ENCODE results near the gene SPHK2.
A peak's percentile ranks its signal among the peaks of the same experiment; 100 is the strongest.
"Not testable (repeated sequence)": the region's sequence is repeated elsewhere in the genome, so short reads cannot be mapped to it uniquely, and the experiment has no call there.

SPHK2 gene

DNA sequence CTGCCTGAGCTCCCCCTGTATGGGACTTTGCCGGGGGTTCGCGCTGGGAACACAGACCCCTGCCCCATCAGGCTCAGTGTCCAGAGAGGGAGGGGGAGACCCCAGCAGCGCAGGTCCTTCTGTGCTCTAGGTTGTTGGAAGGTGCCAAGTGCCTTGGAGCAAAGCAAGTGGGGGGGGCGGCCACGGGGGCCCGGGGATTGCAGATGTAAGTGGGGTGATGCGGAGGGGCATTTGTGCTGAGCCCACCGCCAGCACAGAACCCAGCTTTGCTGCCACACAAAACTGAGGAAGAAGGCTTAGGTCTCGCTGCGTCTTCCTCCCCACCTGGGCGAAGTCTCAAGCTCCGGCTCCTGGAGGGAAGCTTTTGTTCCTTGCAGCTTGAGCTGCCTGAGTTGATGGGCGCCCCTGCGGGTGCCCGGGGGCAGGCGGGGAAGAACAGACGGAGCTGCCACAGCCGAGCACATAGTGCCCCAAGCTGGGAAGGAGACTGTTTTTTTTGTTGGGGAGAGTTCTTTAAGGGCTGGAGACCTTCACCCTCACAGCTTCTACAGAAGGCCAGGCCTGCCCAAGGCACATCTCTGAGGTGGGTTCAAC lies 55.0 kb downstream of the SPHK2 start:
- FAIRE-seq (no peak), DNase-seq (ENCODE audit: insufficient read length, low spot score) (no peak)
- TF ChIP-seq TAF1 (IDR thresholded peaks at IDR 0.05; ENCODE audit: low read depth, low read length) (no peak), POLR2A (IDR thresholded peaks at IDR 0.05; ENCODE audit: low read depth, low read length) (no peak), POU2F2 (IDR thresholded peaks at IDR 0.05; ENCODE audit: low read depth, low read length) (no peak), SPI1 (IDR thresholded peaks at IDR 0.05; ENCODE audit: low read depth, low read length) (no peak), PAX5 (IDR thresholded peaks at IDR 0.05; ENCODE audit: insufficient read depth, low read length, severe bottlenecking) (no peak), POLR2AphosphoS5 (IDR thresholded peaks at IDR 0.05; ENCODE audit: low read depth, low read length) (no peak)

GRCh38 chr19:48674921-48675824 lies 55.9 kb downstream of the SPHK2 start:
- FAIRE-seq (peak; percentile 82), DNase-seq (ENCODE audit: insufficient read length, low spot score) (peak; percentile 96)
- TF ChIP-seq PAX5 (IDR thresholded peaks at IDR 0.05; ENCODE audit: insufficient read depth, low read length, severe bottlenecking) (no peak), POLR2AphosphoS5 (IDR thresholded peaks at IDR 0.05; ENCODE audit: low read depth, low read length) (no peak), POLR2A (IDR thresholded peaks at IDR 0.05; ENCODE audit: low read depth, low read length) (no peak), TAF1 (IDR thresholded peaks at IDR 0.05; ENCODE audit: low read depth, low read length) (no peak), POU2F2 (IDR thresholded peaks at IDR 0.05; ENCODE audit: low read depth, low read length) (no peak), SPI1 (IDR thresholded peaks at IDR 0.05; ENCODE audit: low read depth, low read length) (no peak)

GRCh38 chr19:48676487-48676886 lies 57.2 kb downstream of the SPHK2 start:
- TF ChIP-seq POLR2AphosphoS5 (IDR thresholded peaks at IDR 0.05; ENCODE audit: low read depth, low read length) (no peak), TAF1 (IDR thresholded peaks at IDR 0.05; ENCODE audit: low read depth, low read length) (no peak), POLR2A (IDR thresholded peaks at IDR 0.05; ENCODE audit: low read depth, low read length) (no peak), SPI1 (IDR thresholded peaks at IDR 0.05; ENCODE audit: low read depth, low read length) (no peak), POU2F2 (IDR thresholded peaks at IDR 0.05; ENCODE audit: low read depth, low read length) (no peak), PAX5 (IDR thresholded peaks at IDR 0.05; ENCODE audit: insufficient read depth, low read length, severe bottlenecking) (no peak)
- DNase-seq (ENCODE audit: insufficient read length, low spot score) (no peak), FAIRE-seq (no peak)

DNA sequence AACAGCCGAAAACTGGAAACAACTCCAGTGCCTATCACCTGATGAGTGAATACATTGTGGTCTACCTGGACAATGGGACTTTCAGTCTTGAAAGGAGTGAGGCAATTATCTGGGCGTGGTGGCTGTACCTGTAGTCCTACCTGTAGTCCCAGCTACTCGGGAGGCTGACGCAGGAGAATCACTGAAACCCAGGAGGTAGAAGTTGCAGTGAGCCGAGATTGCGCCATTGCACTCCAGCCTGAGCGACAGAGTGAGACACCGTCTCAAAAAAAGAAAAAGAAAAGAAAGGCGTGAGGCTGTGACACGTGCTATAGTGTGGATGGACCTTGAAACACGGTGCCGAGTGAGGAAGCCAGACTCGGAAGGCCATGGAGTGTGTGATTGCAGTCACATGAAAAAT lies 57.6 kb downstream of the SPHK2 start:
- no peak for TF ChIP-seq TAF1 (IDR thresholded peaks at IDR 0.05; ENCODE audit: low read depth, low read length)
- TF ChIP-seq PAX5 (IDR thresholded peaks at IDR 0.05; ENCODE audit: insufficient read depth, low read length, severe bottlenecking): no peak
- no peak for TF ChIP-seq POLR2A (IDR thresholded peaks at IDR 0.05; ENCODE audit: low read depth, low read length)
- no peak for TF ChIP-seq POLR2AphosphoS5 (IDR thresholded peaks at IDR 0.05; ENCODE audit: low read depth, low read length)
- TF ChIP-seq POU2F2 (IDR thresholded peaks at IDR 0.05; ENCODE audit: low read depth, low read length): no peak
- TF ChIP-seq SPI1 (IDR thresholded peaks at IDR 0.05; ENCODE audit: low read depth, low read length): no peak
- FAIRE-seq (no peak), DNase-seq (ENCODE audit: insufficient read length, low spot score) (no peak)

DNA sequence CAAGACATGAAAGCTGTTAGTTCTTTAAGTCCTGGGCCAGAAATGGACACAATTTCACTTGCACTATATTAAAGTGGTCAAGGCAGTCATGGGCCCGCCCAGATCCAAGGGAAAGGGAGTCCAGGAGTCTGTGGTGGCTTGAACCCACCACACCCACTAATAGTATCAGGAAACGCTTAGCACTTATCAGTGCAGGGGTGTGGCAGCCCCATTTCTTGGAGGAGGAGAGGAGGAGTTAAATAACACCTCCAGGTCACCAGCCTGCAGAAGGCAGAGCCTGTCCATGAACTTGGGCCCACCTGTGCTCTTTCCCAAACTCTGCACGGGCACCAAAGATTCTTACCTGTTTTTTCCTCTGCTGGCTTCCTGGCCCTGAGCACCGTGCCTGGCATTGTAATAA lies 58.9 kb downstream of the SPHK2 start:
- DNase-seq (ENCODE audit: insufficient read length, low spot score): no peak
- TF ChIP-seq SPI1 (IDR thresholded peaks at IDR 0.05; ENCODE audit: low read depth, low read length) (no peak), TAF1 (IDR thresholded peaks at IDR 0.05; ENCODE audit: low read depth, low read length) (no peak), POU2F2 (IDR thresholded peaks at IDR 0.05; ENCODE audit: low read depth, low read length) (no peak), POLR2A (IDR thresholded peaks at IDR 0.05; ENCODE audit: low read depth, low read length) (no peak), POLR2AphosphoS5 (IDR thresholded peaks at IDR 0.05; ENCODE audit: low read depth, low read length) (no peak), PAX5 (IDR thresholded peaks at IDR 0.05; ENCODE audit: insufficient read depth, low read length, severe bottlenecking) (no peak)
- no peak for FAIRE-seq

DNA sequence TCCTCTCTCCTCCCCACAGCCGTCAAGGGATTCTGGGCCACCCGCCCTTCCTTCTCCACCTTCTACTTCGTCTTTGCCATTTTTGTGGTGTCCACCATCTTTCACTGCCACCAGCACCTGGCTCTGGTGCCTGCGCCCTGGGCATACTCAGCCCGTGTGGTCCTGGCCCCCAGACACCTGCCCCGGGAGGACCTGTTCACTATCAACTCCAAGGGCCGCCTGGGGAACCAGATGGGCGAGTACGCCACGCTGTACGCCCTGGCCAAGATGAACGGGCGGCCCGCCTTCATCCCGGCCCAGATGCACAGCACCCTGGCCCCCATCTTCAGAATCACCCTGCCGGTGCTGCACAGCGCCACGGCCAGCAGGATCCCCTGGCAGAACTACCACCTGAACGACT lies 60.7 kb downstream of the SPHK2 start:
- DNase-seq (ENCODE audit: insufficient read length, low spot score); FAIRE-seq: not testable (repeated sequence)
